HK-2 (cell line): ENCODE data around the gene TMEM88.
A peak's percentile ranks its signal among the peaks of the same experiment; 100 is the strongest.

Experiments used
- DNase-seq: peaks from one replicate; pipeline ENCODE4 v3.0.0-alpha.2; 2018; ENCODE audit not compliant: unreplicated experiment

Gene TMEM88

GRCh38 chr17:7833011-7833794, 21.7 kb upstream of the TMEM88 start:
- DNase-seq = no peak

- DNase-seq = peak; percentile 86
Observed at GRCh38 chr17:7833795-7834541, 20.9 kb upstream of the TMEM88 start, which contains the start of gene KDM6B. KDM6B (plus strand) TSS chr17:7834217; CDS start chr17:7845555, 11,338 bp downstream.

- peak; percentile 57 for DNase-seq
Observed at GRCh38 chr17:7834542-7834956, 20.3 kb upstream of the TMEM88 start.

DNA sequence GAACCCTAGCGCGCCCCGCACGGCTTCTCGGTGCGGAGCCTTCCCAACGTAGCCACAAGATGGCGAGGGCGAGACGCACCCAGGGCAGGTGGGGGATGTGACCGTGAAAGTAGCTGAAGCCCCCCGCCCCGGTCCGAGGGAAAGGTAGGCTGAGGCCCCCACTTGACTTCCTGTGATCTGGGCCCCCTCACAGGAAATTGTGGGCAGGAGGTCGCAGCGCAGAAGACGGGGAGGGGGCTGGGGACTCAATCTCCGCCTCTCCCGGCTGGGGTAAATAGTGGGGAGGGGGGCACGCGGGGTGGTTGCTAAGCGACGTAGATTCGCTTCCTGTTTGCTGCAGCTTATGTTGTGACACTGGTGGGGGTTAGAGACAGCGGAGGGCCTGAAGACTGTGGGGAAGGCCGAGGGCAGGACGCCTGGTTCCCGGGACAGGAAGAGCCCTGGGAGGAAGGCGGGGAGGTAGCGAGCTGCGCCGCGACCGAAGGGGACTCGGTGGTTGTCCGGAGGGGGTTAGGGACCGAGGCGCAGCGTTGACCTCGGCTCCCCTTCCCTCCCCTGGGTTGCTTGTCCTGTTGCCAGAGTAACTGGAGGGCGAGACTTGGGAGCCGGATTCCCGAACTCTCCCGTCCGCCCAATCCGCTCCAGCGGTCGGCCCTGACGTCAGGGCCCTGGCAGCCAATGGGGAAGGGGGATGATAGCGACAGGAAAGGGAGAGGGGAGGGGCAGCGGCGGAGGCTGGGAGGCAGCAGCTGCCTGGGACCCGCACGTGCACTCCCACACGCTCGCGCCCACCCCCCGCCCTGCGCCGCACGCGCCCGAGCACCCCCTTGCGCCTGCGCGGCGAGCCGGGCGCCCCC, 19.7 kb upstream of the TMEM88 start:
- peak; percentile 98 for DNase-seq

GRCh38 chr17:7835814-7836595, 18.9 kb upstream of the TMEM88 start:
- peak; percentile 63 for DNase-seq

- DNase-seq = peak; percentile 82
Observed at GRCh38 chr17:7836596-7837407, 18.1 kb upstream of the TMEM88 start.

GRCh38 chr17:7837408-7838088, 17.3 kb upstream of the TMEM88 start:
- DNase-seq = no peak

GRCh38 chr17:7838090-7839075, 16.5 kb upstream of the TMEM88 start:
- peak; percentile 44 for DNase-seq

DNA sequence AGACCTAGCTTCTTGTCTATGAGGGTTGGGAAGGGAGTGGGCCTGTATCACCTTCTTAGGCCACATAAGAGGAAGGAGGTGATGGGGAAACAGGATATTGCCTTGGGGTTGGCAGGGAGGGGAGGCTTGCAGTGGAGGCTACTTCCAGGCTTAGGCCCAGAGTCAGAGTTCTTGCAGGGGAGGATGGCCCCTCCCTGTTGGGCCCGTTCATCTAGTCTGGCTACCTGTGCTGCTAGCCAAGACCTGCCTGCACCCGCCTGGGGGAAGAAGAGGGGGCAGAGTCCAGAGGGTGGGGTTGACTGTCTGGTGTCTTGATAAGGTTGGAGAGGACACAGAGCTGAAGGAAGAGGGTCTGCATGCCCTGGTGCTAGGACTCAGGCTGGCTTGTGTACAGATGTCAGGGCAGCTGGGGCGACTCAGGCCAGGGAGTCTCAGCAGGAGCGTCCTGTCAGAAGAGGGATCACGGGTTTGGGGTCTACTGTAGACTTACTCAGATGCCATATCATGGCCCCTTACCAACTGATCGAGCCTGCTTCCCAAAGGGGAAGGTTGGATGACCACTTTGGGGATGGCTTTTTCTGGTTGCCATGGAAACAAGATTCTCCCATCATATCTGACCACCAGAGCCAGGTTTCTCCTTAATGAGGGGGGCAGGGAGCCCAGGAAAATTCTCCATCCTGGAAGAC, 15.5 kb upstream of the TMEM88 start:
- no peak for DNase-seq

- DNase-seq = no peak
Observed at GRCh38 chr17:7839876-7840261, 15.0 kb upstream of the TMEM88 start.

GRCh38 chr17:7840441-7840840, 14.4 kb upstream of the TMEM88 start:
- no peak for DNase-seq

DNA sequence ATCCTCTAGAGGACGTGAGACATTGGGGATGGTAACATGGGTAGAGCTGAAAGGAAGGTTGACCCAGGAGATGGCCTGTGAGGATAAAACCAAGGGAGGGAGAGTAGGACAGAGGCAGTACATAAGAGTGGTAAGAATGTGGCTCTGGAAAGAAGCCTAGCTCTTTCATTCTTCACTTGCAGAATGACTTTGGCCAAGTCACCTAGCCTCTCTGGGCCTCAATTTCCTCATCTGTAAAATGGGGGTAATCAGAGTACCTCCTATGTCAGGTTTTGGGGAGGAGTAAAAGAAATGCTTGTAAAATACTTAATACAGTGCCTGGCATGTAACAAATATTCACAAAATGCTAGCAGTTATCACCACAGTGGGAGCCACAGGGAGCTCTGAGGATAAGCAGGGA, 14.0 kb upstream of the TMEM88 start:
- DNase-seq = no peak

GRCh38 chr17:7841396-7841914, 13.4 kb upstream of the TMEM88 start:
- DNase-seq = peak; percentile 93

GRCh38 chr17:7841915-7842379, 12.9 kb upstream of the TMEM88 start:
- DNase-seq = peak; percentile 87

DNA sequence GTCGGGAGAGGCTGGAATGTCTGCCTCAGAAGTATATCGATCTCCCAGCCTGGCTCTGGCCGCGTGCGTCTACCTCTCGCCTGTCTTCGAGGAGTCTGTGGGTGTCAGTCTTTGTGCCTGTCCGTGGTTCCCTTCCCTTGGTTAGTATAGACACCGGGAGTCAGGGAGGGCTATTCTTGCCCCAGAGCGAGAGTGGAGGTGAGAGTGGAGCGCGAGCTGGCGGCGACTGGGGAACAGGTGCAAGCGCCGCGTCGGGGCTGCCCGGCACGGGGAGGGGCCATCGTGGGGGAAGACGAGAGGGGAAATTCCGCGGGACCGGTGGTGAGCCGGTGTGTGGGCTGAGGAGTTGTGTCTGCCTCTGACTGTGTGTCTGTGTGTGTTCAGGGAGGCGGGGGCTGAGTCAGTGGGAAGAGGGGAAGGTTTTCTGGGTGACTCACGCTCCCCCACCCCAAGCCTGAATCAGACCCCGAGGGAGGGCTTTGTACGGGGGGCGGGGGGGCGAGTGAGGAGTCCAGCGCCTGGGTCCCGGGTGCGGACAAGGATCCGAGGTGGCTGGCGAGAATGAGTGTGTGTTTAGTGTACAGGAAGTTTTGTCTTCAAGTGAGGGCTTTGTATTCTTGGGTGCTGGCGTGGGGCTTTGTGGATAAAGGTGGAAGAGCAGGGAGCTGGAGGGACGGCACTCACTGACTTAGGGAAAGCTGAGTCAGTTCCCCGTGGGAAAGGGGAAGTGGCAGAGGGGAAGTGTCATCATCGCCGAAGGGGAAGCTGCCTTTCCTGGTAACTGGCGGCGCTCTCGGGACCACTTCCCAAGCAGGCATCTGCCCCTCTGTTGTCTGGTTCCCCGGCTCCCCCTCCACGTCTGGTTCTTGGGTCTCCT, 12.2 kb upstream of the TMEM88 start:
- DNase-seq = peak; percentile 91

- DNase-seq = no peak
Observed at GRCh38 chr17:7843257-7843535, 11.7 kb upstream of the TMEM88 start.
